Stromal cell of bone marrow (primary cell): ENCODE measurements around the gene PTPN14.

Source experiments
- DNase-seq: peaks from one replicate; pipeline ENCODE4 v3.0.0-alpha.2; 2012; ENCODE audit warnings: low read depth

Gene PTPN14

GRCh38 chr1:214568328-214568727 is 16.9 kb upstream of the PTPN14 start:
- DNase-seq: no peak

GRCh38 chr1:214567481-214567980 is 16.1 kb upstream of the PTPN14 start:
- no peak for DNase-seq

GRCh38 chr1:214566158-214567104 is 15.0 kb upstream of the PTPN14 start:
- peak; percentile 69 for DNase-seq

GRCh38 chr1:214565310-214565709 is 13.9 kb upstream of the PTPN14 start:
- no peak for DNase-seq

- no peak for DNase-seq
Measured at GRCh38 chr1:214563881-214564280, 12.5 kb upstream of the PTPN14 start.

GRCh38 chr1:214557952-214558735 is 6.7 kb upstream of the PTPN14 start:
- peak; percentile 77 for DNase-seq

- DNase-seq: no peak
Measured at GRCh38 chr1:214553142-214553710, 1.8 kb upstream of the PTPN14 start.

GRCh38 chr1:214552174-214552608 is 789 bp upstream of the PTPN14 start:
- peak; percentile 62 for DNase-seq

- DNase-seq: no peak
Measured at GRCh38 chr1:214550857-214551435, 456 bp downstream of the PTPN14 start.

GRCh38 chr1:214550013-214550856 is 1.2 kb downstream of the PTPN14 start:
- DNase-seq: peak; percentile 38

- DNase-seq: no peak
Measured at GRCh38 chr1:214549604-214550003, 1.8 kb downstream of the PTPN14 start.

GRCh38 chr1:214548988-214549387 is 2.4 kb downstream of the PTPN14 start:
- no peak for DNase-seq

- no peak for DNase-seq
Measured at GRCh38 chr1:214548271-214548670, 3.1 kb downstream of the PTPN14 start.

- DNase-seq: no peak
Measured at GRCh38 chr1:214547747-214548146, 3.7 kb downstream of the PTPN14 start.

GRCh38 chr1:214546886-214547641 is 4.3 kb downstream of the PTPN14 start:
- DNase-seq: no peak

GRCh38 chr1:214546084-214546483 is 5.3 kb downstream of the PTPN14 start:
- DNase-seq: no peak

GRCh38 chr1:214545293-214545692 is 6.1 kb downstream of the PTPN14 start:
- no peak for DNase-seq

GRCh38 chr1:214544791-214545190 is 6.6 kb downstream of the PTPN14 start:
- DNase-seq: no peak

GRCh38 chr1:214542275-214543199 is 8.9 kb downstream of the PTPN14 start:
- DNase-seq: no peak
